Psoas muscle (tissue), 8 donors: ENCODE results near the gene POLR2M. TPM values are rescaled to one million over a fixed set of nuclear protein-coding genes. Genes with fewer than 3 reads are reported as not detected.

Experiments
- ATAC-seq, 4 donors: fragments of 200-7000 bp; cut with Tn5 transposase; one replicate each; pipeline ENCODE4 v1.9.1; 2020; ENCODE audit warnings: moderate library complexity in 3 of 4, mild to moderate bottlenecking in 2 of 4
- DNase-seq, 2 donors: peaks; one replicate each; pipeline ENCODE4 v3.0.0-alpha.2; 2020
- H3K27ac ChIP-seq: fragments of 200-600 bp; one replicate; pipeline ENCODE4 v1.8.0; 2022
- H3K27me3 ChIP-seq, 3 donors: fragments of 200-600 bp in 1 of 3; one replicate each; pipeline versions ENCODE4 v1.6.1 to v1.8.0; 2013 to 2022; ENCODE audit warnings: low read length in 2 of 3, mild to moderate bottlenecking in 2 of 3, moderate library complexity in 1 of 3; ENCODE audit not compliant: insufficient read depth in 3 of 3
- H3K36me3 ChIP-seq, 2 donors: fragments of 200-600 bp in 1 of 2; one replicate each; pipeline versions ENCODE4 v1.6.1 to v1.8.0; 2013 to 2022; ENCODE audit warnings: low read depth in 1 of 2, mild to moderate bottlenecking in 1 of 2, moderate library complexity in 1 of 2; ENCODE audit not compliant: insufficient read depth in 1 of 2
- H3K4me1 ChIP-seq: fragments of 200-600 bp; one replicate; pipeline ENCODE4 v1.8.0; 2022
- H3K4me3 ChIP-seq: fragments of 200-600 bp; one replicate; pipeline ENCODE4 v1.8.0; 2022; ENCODE audit warnings: mild to moderate bottlenecking
- H3K9me3 ChIP-seq: fragments of 200-600 bp; one replicate; pipeline ENCODE4 v1.8.0; 2022
- WGBS, 3 donors: extraction: QIAGEN DNeasy Blood & Tissue Kit; methylation state at CpG; one replicate each; pipeline versions ENCODE4 v1.1.6 to v1.1.7; 2013; 5-methylcytosine and 5-hydroxymethylcytosine counted together
- intact Hi-C, 2 donors: fragments of 100-400 bp; cut with DNase I; formaldehyde crosslinking; loops; one replicate each; pipeline versions ENCODE4 v1.11.0 to v1.14.2; 2022
- polyA plus RNA-seq, 3 donors: library from polyadenylated mRNA; stranded (reverse); fragments of 200-250 nt; gene quantifications; one replicate each; pipeline ENCODE4 v1.2.3, GENCODE V29; 2013
- total RNA-seq, 4 donors: library from RNA; stranded (reverse); fragmentation: NEBNext Ultra II Directional in 2 of 4; extraction: Animal tissue kit (Norgen Biotek cat#: 25700) in 2 of 4; gene quantifications; one replicate each; pipeline versions ENCODE4 v1.2.1 to v1.2.4, GENCODE V29; 2021 to 2023
- TF ChIP-seq, protein P1 (sequence below): fragments of 200-600 bp; IDR thresholded peaks from one replicate; pipeline ENCODE4 v1.8.0; 2022; ENCODE audit warnings: antibody characterized with exemption
- donor health status: healthy with polysubstance abuse.
- donor health status: DM: no; HTN: no; CAD: no; lungs with moderate emphysema.
- donor health status: Bipolar disorder and iron deficiency.
- donor health status: healthy.
- donor health status: DM: yes; HTN: yes; CAD: no.
- donor health status: DM: no; HTN: no; CAD: no.
- donor health status: DM: no; HTN: no; CAD: no.
- donor health status: DM: yes; HTN: yes; CAD: no.

POLR2M gene
- total and polyA plus RNA-seq, 7 donors: 78.0 to 403 (median 107) TPM

DNA sequence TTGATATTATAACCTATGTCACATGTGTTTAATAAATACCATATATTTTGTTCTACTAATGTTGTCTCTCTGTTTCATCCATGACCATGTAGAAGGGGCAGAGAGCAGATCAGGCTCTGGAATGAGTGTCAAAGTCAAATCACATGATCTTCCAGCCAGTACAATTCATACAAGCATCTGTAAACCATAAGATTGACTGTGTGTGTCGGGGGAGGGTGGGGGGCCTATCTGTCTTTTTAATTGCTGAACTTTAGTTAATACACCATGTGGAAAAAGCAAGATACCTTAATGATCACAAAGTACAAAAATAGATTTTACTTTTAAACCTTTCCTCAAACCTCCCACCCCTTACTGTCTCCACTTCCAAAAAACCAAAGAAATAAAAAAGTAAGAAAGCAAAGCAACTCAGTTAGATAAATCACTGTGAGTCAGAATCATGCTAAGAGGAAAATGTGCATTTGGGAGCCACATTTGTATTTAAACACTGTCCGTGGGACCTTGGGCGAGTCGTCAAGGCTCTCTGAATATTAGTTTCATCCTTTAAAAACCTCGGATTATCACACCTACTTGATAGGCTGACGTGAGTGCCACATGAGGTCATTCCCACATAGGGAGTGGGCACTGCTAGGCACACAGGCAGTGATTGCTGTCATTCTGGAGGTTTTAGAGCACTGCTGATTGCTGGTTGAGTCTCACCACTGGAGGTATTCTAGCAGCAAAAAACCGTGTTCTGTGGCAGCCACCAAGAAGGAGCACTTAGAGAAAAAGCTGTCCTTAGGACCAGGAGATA is 21.0 kb upstream of the POLR2M start:
- TF ChIP-seq, protein P1, sequence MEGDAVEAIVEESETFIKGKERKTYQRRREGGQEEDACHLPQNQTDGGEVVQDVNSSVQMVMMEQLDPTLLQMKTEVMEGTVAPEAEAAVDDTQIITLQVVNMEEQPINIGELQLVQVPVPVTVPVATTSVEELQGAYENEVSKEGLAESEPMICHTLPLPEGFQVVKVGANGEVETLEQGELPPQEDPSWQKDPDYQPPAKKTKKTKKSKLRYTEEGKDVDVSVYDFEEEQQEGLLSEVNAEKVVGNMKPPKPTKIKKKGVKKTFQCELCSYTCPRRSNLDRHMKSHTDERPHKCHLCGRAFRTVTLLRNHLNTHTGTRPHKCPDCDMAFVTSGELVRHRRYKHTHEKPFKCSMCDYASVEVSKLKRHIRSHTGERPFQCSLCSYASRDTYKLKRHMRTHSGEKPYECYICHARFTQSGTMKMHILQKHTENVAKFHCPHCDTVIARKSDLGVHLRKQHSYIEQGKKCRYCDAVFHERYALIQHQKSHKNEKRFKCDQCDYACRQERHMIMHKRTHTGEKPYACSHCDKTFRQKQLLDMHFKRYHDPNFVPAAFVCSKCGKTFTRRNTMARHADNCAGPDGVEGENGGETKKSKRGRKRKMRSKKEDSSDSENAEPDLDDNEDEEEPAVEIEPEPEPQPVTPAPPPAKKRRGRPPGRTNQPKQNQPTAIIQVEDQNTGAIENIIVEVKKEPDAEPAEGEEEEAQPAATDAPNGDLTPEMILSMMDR: no peak
- 54 to 70% (median 64%) methylated on average over 7 of the region's 7 CpGs for WGBS, 3 donors
- ATAC-seq: no peak
- intact Hi-C loops: no loop called here
- Histone ChIP-seq H3K9me3 (no peaks in the 10 kb centered on the region), H3K27me3 (no peaks in the 10 kb centered on the region), H3K27ac (no peak overlapping the region), H3K4me3 (no peak overlapping the region), H3K36me3 (no peaks in the 10 kb centered on the region), H3K4me1 (no peaks in the 10 kb centered on the region)
- no peak for DNase-seq

DNA sequence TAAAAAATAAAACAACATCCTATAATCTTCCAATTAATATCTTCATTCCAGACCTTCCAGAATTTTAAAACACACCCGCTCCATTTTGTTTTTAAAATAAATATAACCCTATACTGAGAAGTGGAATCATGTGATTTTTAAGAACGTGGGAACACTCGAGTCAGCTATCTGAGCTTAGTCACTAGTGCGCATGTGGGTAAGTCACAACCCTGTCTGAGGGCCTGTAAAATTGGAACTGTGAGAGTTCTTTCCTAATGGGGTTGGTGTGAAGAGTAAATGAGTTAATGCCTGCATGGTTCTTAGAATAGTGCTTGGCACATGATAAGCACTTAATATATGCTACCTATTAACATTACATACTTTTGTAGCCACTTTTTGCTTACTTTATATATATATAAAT is 19.9 kb upstream of the POLR2M start:
- intact Hi-C loops: no loop called here
- no peak overlapping the region for H3K4me3 ChIP-seq
- no peaks in the 10 kb centered on the region for H3K27me3 ChIP-seq
- no peaks in the 10 kb centered on the region for H3K9me3 ChIP-seq
- no peaks in the 10 kb centered on the region for H3K4me1 ChIP-seq
- ATAC-seq (peak; percentile 34 to 62 (median 53)), DNase-seq (no peak)
- H3K27ac ChIP-seq: no peak overlapping the region
- no peaks in the 10 kb centered on the region for H3K36me3 ChIP-seq
- WGBS, 3 donors: 77 to 79% (median 77%) methylated on average over 4 of the region's 4 CpGs
- TF ChIP-seq, protein P1: no peak

GRCh38 chr15:57690341-57690966 is 16.1 kb upstream of the POLR2M start:
- peak in 1 of 4 donors; percentile 21 for ATAC-seq
- DNase-seq: no peak
- no peaks in the 10 kb centered on the region for H3K4me1 ChIP-seq
- no peaks in the 10 kb centered on the region for H3K27me3 ChIP-seq
- H3K9me3 ChIP-seq: no peaks in the 10 kb centered on the region
- WGBS, 3 donors: 82 to 85% (median 83%) methylated on average over 6 of the region's 6 CpGs
- intact Hi-C loops: no loop called here
- H3K36me3 ChIP-seq: no peaks in the 10 kb centered on the region
- no peak overlapping the region for H3K4me3 ChIP-seq
- TF ChIP-seq, protein P1: no peak
- H3K27ac ChIP-seq: no peak overlapping the region

GRCh38 chr15:57691082-57691481 is 15.4 kb upstream of the POLR2M start:
- Histone ChIP-seq H3K36me3 (no peaks in the 10 kb centered on the region), H3K4me1 (no peaks in the 10 kb centered on the region), H3K27me3 (no peaks in the 10 kb centered on the region), H3K9me3 (no peaks in the 10 kb centered on the region), H3K27ac (no peak overlapping the region), H3K4me3 (no peak overlapping the region)
- intact Hi-C loops: no loop called here
- DNase-seq: no peak
- TF ChIP-seq, protein P1: no peak
- ATAC-seq: no peak
- 18 to 30% (median 22%) methylated on average over 1 of the region's 1 CpG for WGBS, 3 donors
